SK-N-SH (cell line): ENCODE data around the gene NR2F1.

Experiments used
- JUND ChIP-seq: IDR thresholded peaks from 2 replicates; pipeline ENCODE4 v1.4.0; 2012
- TCF12 ChIP-seq: IDR thresholded peaks from 2 replicates; pipeline ENCODE4 v1.4.0; 2012
- YY1 ChIP-seq: IDR thresholded peaks from 2 replicates; pipeline ENCODE4 v1.4.0; 2012; ENCODE audit warnings: low read depth, mild to moderate bottlenecking
- TF ChIP-seq, protein P1 (sequence below): fragments of 200-600 bp; sonication (generic); IDR thresholded peaks from 2 replicates; pipeline ENCODE4 v1.6.1; 2017; ENCODE audit warnings: antibody characterized with exemption, mild to moderate bottlenecking, moderate library complexity

DNA sequence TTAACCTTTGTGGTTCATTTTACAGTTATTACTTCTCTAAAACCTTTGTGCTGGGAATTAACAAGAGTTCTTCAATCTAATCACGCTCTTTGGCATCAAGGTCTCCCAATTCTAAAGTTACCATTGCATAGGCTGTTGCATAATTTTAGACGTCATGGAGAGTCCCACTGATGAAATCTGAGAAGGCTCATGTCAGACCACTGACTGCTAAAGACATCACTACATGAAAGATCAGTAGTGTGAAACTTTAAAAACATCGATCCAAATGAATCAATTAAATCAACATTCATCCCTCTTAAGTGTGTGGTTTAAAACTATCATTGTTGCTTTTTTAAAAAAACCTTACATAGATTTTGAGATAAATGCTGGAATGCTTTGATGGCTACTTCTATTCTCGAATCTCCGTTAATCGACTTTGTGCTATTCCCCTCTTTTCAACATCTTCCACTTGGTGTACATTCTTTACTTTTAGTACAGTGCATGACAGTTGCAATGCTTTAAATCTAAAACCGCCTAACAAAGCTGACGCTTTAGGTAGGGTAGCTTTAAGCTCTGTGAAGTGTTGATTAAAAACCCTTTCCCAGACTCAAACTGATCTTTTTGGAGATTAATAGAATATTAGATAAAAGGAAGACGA is 33.6 kb downstream of the NR2F1 start:
- TF ChIP-seq TCF12 (no peak), JUND (no peak), YY1 (no peak)
- TF ChIP-seq, protein P1, sequence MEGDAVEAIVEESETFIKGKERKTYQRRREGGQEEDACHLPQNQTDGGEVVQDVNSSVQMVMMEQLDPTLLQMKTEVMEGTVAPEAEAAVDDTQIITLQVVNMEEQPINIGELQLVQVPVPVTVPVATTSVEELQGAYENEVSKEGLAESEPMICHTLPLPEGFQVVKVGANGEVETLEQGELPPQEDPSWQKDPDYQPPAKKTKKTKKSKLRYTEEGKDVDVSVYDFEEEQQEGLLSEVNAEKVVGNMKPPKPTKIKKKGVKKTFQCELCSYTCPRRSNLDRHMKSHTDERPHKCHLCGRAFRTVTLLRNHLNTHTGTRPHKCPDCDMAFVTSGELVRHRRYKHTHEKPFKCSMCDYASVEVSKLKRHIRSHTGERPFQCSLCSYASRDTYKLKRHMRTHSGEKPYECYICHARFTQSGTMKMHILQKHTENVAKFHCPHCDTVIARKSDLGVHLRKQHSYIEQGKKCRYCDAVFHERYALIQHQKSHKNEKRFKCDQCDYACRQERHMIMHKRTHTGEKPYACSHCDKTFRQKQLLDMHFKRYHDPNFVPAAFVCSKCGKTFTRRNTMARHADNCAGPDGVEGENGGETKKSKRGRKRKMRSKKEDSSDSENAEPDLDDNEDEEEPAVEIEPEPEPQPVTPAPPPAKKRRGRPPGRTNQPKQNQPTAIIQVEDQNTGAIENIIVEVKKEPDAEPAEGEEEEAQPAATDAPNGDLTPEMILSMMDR = no peak
